Caco-2 (cell line): ENCODE data around the gene AOPEP. TPM values are rescaled to one million over a fixed set of nuclear protein-coding genes. Genes with fewer than 3 reads are reported as not detected.

ENCODE experiments used
- BruUV-seq: library from RNA; stranded (reverse); fragments of 400-500 nt; replicated peaks from 2 replicates; lab custom pipeline; 2021; lab: Mats Ljungman, UMichigan
- CTCF ChIA-PET: fragments of 300-600 bp; sonication (Branson Sonifier 250); formaldehyde crosslinking; loops from one replicate; lab custom pipeline; 2022; ENCODE audit warnings: antibody characterized with exemption; lab: Charles Lee
- POLR2A ChIA-PET: fragments of 300-600 bp; sonication (Branson Sonifier 250); formaldehyde crosslinking; loops from one replicate; lab custom pipeline; 2022; ENCODE audit warnings: antibody characterized with exemption; lab: Charles Lee
- DNase-seq, 2 experiments: peaks; one replicate each; pipeline versions ENCODE4 v3.0.0 to v3.0.0-alpha.2; 2020 to 2022
- H3K27me3 ChIP-seq: replicated peaks from 2 replicates; pipeline ENCODE4 v1.6.0; 2011; ENCODE audit warnings: low read length; ENCODE audit not compliant: control insufficient read depth, insufficient read depth
- H3K36me3 ChIP-seq: 2 replicates; pipeline ENCODE4 v1.5.1; 2011; ENCODE audit warnings: low read length; ENCODE audit not compliant: control insufficient read depth, insufficient read depth
- H3K4me1 ChIP-seq: fragments of 250-450 bp; sonication (Bioruptor Pico); 2 replicates; pipeline ENCODE4 v1.5.1; 2020; ENCODE audit warnings: mild to moderate bottlenecking
- H3K4me3 ChIP-seq: 2 replicates; pipeline ENCODE4 v1.5.1; 2011; ENCODE audit warnings: low read depth, mild to moderate bottlenecking, control low read depth, low read length
- H3K9me3 ChIP-seq: fragments of 250-450 bp; sonication (Bioruptor Pico); 2 replicates; pipeline ENCODE4 v1.5.1; 2020; ENCODE audit warnings: mild to moderate bottlenecking, moderate library complexity
- H3K27ac Mint-ChIP-seq: one replicate; pipeline ENCODE4 v1.8.0; 2022; ENCODE audit warnings: mixed read lengths; ENCODE audit not compliant: unreplicated experiment
- H3K27me3 Mint-ChIP-seq: one replicate; pipeline ENCODE4 v1.8.0; 2022; ENCODE audit warnings: mixed read lengths; ENCODE audit not compliant: insufficient read depth, unreplicated experiment
- H3K36me3 Mint-ChIP-seq: one replicate; pipeline ENCODE4 v1.8.0; 2022; ENCODE audit warnings: mild to moderate bottlenecking, mixed read lengths; ENCODE audit not compliant: insufficient read depth, unreplicated experiment
- H3K4me1 Mint-ChIP-seq: one replicate; pipeline ENCODE4 v1.8.0; 2022; ENCODE audit warnings: low read depth, mixed read lengths; ENCODE audit not compliant: unreplicated experiment
- H3K4me3 Mint-ChIP-seq: one replicate; pipeline ENCODE4 v1.8.0; 2022; ENCODE audit warnings: mild to moderate bottlenecking, moderate library complexity, mixed read lengths; ENCODE audit not compliant: unreplicated experiment
- H3K9me3 Mint-ChIP-seq: one replicate; pipeline ENCODE4 v1.8.0; 2022; ENCODE audit warnings: mixed read lengths; ENCODE audit not compliant: unreplicated experiment
- CTCF ChIP-seq, 2 experiments: fragments of 200-600 bp in 1 of 2; IDR thresholded peaks; 1 replicate in 1 of 2; 2 replicates in 1 of 2; pipeline versions ENCODE4 v1.5.1 to v1.8.0; 2011 to 2022; ENCODE audit warnings: antibody characterized with exemption in 1 of 2, control low read depth in 1 of 2, inconsistent platforms in 1 of 2, low read depth in 1 of 2, low read length in 1 of 2, mild to moderate bottlenecking in 1 of 2, moderate library complexity in 1 of 2; ENCODE audit not compliant: insufficient read depth in 1 of 2, severe bottlenecking in 1 of 2, unreplicated experiment in 1 of 2
- intact Hi-C: fragments of 100-400 bp; cut with micrococcal nuclease; formaldehyde crosslinking; loops from one replicate; pipeline ENCODE4 v1.10.0; 2022; ENCODE audit not compliant: unreplicated experiment
- total RNA-seq: library from RNA; stranded (reverse); gene quantifications from 2 replicates; pipeline ENCODE4 v1.2.3, GENCODE V29; 2022

AOPEP gene
- total RNA-seq, 1 experiment from 2014 or later = 63.3 TPM

- no peak for DNase-seq
Observed at GRCh38 chr9:94950579-94951323, 224.3 kb downstream of the AOPEP start.

GRCh38 chr9:94951324-94952135 lies 225.0 kb downstream of the AOPEP start:
- peaks cover 23% of the 10 kb centered on the region for H3K4me1 Mint-ChIP-seq
- H3K4me1 ChIP-seq = peaks cover 17% of the 10 kb centered on the region
- no peaks in the 10 kb centered on the region for H3K9me3 Mint-ChIP-seq
- no peak overlapping the region for H3K4me3 ChIP-seq
- TF ChIP-seq CTCF (IDR thresholded peaks at IDR 0.05; ENCODE audit: insufficient read depth in 1 of 2, low read depth in 1 of 2, low read length in 1 of 2, severe bottlenecking in 1 of 2, unreplicated experiment in 1 of 2) = no peak
- no peak overlapping the region for H3K27ac Mint-ChIP-seq
- no peak for DNase-seq
- no peaks in the 10 kb centered on the region for H3K27me3 Mint-ChIP-seq
- no TSS peak for BruUV-seq
- no peaks in the 10 kb centered on the region for H3K27me3 ChIP-seq
- peaks cover 4% of the 10 kb centered on the region for H3K36me3 Mint-ChIP-seq
- POLR2A ChIA-PET = interaction anchor here (0.6 to 1.0 kb wide), 2 partner anchors 10 to 162 kb away, joined by 3 to 4 read pairs; no protein-coding TSS in a partner anchor
- no peaks in the 10 kb centered on the region for H3K36me3 ChIP-seq
- no peak overlapping the region for H3K4me3 Mint-ChIP-seq
- intact Hi-C loops = no loop called here
- CTCF ChIA-PET = no interaction called here
- no peaks in the 10 kb centered on the region for H3K9me3 ChIP-seq

More at GRCh38 chr9:94950579-94951323, 224.3 kb downstream of the AOPEP start:
- no peaks in the 10 kb centered on the region for H3K9me3 ChIP-seq
- BruUV-seq = no TSS peak
- POLR2A ChIA-PET = interaction anchor here (0.6 to 1.0 kb wide), 2 partner anchors 9 to 163 kb away, joined by 3 to 4 read pairs; no protein-coding TSS in a partner anchor
- Mint-ChIP-seq H3K4me1 (peaks cover 23% of the 10 kb centered on the region), H3K4me3 (no peak overlapping the region), H3K9me3 (no peaks in the 10 kb centered on the region), H3K36me3 (peaks cover under 1% of the 10 kb centered on the region), H3K27me3 (no peaks in the 10 kb centered on the region), H3K27ac (no peak overlapping the region)
- H3K36me3 ChIP-seq = no peaks in the 10 kb centered on the region
- no peak overlapping the region for H3K4me3 ChIP-seq
- TF ChIP-seq CTCF (IDR thresholded peaks at IDR 0.05; ENCODE audit: insufficient read depth in 1 of 2, low read depth in 1 of 2, low read length in 1 of 2, severe bottlenecking in 1 of 2, unreplicated experiment in 1 of 2) = no peak
- intact Hi-C loops = no loop called here
- peaks cover 17% of the 10 kb centered on the region for H3K4me1 ChIP-seq
- no peaks in the 10 kb centered on the region for H3K27me3 ChIP-seq
- CTCF ChIA-PET = no interaction called here
